NCI-H2196 (cell line): ENCODE measurements around the gene SLC5A6.
"Not testable (repeated sequence)": the region's sequence is repeated elsewhere in the genome, so short reads cannot be mapped to it uniquely, and the experiment has no call there.

ENCODE experiments used
- DNase-seq: peaks from one replicate; lab custom pipeline; 2025; ENCODE audit not compliant: unreplicated experiment; lab: John Stamatoyannopoulos, UW

The SLC5A6 gene

DNA sequence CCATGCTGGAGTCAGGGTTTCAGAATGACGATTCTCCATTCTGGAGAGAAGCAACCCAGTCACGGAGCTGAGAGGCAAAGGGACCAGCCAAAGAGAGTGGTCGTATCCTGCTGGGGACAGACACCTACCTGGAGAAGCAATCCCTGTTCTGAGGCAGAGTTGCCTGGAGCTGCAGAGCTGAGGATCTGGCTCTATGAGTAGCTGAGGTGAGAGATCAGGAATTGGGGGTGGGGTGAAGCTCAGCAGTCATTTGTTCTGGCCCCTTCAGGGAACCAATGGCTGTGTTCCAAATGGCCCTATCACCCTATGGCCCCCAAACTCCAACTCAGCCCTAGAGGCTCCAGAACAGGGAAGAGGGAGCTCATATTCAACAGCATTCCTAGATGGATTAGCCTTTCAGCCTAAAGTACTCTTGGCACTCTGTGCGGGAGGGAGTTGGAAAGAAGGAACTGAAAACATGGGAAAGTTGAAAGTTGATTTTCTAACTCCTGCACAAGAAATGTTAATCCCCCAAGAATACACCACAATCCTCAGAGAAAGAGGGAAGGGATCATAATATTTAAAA, 3.5 kb downstream of the SLC5A6 start:
- no peak for DNase-seq

DNA sequence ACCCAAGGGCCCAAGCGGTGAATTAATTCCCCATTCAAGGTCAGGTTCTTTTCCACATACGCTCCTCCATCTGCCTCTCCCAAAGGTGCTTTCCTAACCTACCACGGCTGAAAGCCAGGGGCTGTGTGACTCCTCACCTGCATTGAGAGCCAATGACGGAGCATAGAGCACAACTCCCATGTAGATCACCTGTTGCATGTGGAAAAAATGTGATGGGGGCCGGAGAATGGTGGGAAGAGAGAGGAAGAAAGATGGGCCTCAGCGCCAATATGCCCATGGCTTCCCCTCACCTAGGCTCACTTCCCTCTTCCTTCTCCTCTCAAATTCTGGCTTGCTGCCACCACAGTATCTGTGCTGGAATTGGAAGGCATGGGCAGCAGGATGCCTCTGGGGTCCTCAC, 5.7 kb downstream of the SLC5A6 start:
- no peak for DNase-seq

DNA sequence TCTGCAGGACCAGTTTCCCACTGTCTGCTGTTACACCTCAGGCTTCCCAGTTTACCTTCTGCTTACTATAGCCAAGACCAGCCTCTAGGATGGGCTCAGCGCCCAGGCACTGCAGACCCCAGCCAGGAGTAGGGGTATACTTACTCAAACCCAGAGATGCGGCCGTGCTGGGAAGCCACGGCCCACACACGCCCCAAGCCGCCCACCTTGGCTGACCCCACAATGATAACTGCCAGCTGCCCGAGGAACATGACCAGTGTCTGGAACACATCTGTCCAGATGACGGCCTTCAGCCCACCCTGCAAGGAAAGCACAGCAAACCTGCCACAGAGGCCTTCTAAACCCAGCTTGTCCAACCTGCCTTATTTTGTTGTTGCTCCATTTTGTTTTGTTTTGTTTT, 6.9 kb downstream of the SLC5A6 start:
- no peak for DNase-seq

DNA sequence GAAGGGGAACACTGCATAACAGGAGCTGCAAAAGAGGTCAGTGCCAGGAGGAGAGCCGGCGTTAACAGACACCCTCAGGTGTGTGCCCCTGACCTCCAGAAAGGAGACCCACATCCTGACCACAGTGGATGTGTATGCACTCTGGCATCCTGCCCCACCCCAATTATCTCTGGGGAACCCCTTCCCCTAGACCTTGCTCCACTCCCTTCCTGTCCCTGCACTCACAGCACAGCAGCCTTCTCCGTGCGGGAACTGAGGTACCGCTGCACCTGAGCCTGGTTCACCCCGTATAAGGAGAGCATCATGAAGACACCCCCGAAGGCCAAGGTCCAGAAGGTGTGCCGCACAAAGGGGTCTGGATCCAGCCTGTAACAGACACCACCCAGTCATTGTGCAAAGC, 7.5 kb downstream of the SLC5A6 start:
- no peak for DNase-seq

DNA sequence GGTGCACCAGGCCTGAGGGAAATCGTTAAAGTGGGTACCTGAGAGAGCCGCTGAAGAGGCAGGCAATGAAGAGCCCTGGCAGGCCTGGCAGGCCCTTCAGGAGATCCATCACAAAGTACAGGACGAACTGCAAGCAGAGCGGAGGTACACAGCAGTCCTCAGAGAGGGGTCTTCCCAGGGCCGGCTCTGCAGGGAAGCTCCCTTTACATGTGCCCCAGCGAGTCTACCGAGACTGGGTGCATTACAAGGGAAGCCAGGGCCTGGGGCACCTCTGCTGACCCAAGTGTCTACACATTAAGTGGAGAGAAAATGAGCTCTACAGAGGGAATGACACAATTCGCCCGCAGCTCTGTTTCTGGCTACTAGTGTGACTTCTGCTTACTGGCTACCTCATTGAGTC, 8.3 kb downstream of the SLC5A6 start:
- DNase-seq = no peak

DNA sequence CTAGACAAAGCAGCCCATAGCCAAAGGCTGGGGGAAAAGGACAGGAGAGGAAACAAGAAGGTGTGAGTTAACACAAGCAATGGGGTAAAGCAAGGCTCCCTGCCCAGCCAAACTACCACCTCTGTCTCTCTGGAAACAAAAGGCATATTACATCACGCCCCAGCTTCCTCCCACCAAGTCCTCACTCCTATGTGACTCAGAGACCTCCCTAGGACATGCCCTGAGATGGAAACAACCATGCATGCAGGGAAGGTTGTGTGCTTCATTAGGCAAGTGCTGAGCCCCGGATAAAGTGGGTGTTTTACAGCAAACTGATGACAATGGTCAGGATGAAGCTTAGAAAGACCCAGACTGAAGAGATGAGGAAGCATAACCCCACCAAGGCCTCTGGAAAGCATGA, 9.2 kb downstream of the SLC5A6 start:
- DNase-seq = no peak

DNA sequence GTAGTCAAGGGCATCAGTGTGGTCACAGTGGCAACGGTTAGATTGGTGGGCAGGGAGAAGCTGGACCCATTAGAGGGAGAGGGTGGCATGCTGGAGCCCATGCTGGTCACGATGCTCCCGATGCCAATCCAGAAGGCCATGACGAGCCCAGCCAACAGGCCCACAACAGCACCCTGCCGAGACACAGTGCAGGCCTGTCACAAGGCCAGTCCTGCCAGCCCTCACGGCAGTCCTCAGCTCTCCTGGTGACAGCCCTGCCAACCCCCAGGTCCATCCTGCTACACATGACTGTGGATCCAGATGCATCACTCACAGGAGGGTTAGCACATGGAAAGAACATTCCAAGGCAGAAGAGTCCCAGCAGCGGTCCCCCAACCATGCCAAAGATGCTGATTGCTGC, 10.4 kb downstream of the SLC5A6 start:
- no peak for DNase-seq

DNA sequence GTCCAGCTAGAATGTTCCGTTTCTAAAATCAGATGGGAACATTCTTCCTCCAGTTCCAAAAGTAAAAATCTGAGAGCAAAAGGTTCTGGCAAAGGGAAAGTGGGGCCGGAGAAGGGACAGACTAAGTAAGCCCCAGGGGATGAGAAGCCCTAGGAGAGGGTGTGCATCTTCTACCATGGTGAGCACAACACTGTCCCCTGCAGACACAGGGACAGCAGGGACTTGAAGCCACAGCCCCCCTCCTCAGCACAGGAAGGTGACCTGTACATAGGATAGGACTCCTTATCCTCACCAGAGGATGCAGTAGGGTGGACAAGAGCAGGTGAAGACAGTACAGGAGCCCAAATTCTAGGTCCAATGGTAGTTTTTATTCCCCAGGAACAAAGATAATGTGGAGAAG, 12.8 kb downstream of the SLC5A6 start:
- DNase-seq = no peak

DNA sequence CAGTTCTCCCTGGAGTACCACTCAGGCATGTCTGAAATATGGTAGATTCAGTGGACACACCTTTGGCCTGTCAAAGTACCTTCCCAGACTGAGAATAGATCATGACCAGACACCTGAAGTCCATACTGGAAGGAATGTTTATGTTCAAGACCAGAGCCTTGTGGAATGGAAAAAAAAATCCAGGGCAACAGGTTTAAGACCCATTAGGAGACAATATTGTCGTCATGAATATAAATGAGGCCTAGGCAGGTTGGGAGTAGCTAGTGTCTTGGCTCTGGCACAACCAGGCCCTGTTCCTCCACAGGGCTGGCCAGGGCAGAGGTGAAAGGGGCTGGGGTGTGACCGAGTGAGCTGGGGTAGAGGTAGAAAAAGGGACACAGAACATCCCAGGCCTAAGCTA, 13.4 kb downstream of the SLC5A6 start:
- no peak for DNase-seq

DNA sequence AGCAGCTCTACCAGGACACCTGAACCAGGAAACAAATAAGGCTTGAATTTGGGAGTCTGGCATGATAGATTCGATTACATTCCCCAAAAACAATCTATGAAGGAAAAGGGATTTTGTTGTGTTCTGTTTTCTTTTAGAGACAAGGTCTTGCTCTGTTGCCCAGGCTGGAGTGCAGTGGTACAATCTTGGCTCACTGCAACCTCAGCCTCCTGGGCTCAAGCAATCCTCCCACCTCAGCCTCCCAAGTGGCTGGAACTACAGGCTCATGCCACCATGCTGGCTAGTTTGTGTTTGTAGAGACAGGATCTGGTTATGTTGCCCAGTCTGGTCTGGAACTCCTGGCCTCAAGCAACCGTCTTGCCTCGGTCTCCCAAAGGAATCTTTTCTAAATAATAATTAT, 14.0 kb downstream of the SLC5A6 start:
- not testable (repeated sequence) for DNase-seq

DNA sequence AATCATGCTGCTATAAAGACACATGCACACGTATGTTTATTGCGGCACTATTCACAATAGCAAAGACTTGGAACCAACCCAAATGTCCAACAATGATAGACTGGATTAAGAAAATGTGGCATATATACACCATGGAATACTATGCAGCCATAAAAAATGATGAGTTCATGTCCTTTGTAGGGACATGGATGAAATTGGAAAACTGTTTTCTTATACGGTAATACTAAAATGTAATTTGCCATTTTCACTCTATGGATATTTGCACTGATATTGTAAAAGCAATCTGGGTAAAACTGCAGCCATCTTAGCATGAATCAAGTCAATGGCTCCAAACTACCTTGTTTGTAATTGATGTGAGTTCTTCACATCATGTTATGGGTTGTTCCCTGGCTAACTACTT, 16.3 kb downstream of the SLC5A6 start:
- DNase-seq = not testable (repeated sequence)

DNA sequence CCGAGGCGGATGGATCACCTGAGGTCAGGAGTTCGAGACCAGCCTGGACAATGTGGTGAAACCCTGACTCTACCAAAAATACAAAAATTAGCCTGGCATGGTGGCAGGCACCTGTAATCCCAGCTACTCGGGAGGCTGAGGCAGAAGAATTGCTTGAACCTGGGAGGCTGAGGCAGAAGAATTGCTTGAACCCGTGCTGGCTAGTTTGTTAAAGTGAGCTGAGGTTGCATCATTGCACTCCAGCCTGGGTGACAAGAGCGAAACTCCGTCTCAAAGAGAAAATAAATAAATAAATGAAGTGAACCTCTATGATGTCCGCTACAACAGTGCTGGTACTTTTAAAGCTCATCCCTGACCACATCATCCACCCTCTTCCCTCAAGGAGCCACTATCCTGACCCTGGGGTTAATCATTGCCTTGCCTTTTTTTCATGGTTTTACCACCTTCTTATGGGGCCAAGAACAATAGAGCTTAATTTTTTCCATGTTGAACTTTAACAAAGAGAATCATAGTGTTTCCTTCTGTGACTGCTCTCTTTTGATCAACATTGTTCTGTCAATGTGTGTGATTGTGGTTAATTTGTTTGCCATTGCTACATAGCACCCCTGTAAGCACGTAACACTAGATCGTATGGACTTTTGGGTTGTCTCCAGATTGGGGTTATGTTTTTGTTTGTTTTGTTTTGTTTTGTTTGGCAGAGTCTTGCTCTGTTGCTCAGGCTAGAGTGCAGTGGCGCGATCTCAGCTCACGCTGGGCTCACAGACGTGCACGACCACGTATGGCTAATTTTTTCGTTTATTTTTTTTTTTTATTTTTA, 17.3 kb downstream of the SLC5A6 start:
- DNase-seq = peak; percentile 53

DNA sequence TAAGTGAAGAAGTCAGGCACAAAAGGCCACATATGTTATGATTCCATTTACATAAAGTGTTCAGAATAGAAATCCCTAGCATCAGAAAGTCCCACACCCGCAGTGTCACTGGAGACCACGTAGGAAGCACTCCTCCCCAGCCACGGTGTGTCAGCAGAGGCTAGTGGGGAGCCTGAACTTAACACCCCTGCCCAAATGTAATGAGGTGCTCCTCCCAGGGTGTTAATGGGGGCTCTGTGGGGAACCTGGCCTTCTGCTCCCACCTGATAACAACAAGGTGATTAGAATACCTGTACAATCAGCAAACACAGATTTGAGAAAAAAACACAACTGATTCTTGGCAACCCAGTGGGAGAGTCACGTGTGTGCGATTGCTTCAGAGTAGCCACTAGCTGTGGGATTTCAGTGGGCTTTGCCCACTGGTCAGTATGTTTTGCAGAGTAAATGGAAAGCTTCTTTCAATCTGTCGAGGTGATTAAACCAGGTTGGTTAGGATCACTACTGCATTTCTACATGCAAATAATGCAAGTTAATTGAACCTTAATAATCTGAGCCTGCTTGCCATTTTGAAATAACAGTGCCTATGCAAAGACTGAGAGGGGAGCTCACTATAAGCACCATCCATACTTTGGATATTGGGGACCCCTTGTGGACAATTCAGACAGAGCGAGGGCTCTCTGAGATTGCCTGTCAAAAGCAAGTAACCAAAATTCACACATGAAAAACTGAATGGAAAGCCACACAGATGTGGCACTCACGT, 20.8 kb downstream of the SLC5A6 start:
- DNase-seq = peak; percentile 44

DNA sequence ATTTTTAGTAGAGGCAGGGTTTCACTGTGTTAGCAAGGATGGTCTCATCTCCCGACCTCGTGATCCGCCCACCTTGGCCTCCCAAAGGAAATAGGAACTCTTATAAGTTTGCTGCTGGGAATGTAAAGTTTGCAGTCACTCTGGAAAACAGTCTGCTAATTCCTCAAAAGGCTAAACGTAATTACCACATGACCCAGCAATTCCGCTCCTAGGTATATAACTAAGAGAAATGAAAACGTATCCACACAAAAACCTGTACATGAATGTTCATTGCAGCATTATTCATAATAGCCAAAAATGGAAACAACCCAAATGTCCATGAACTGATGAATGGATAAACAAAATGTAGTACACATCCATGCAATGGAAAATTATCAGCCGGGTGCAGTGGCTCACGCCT, 22.1 kb downstream of the SLC5A6 start:
- DNase-seq = no peak

DNA sequence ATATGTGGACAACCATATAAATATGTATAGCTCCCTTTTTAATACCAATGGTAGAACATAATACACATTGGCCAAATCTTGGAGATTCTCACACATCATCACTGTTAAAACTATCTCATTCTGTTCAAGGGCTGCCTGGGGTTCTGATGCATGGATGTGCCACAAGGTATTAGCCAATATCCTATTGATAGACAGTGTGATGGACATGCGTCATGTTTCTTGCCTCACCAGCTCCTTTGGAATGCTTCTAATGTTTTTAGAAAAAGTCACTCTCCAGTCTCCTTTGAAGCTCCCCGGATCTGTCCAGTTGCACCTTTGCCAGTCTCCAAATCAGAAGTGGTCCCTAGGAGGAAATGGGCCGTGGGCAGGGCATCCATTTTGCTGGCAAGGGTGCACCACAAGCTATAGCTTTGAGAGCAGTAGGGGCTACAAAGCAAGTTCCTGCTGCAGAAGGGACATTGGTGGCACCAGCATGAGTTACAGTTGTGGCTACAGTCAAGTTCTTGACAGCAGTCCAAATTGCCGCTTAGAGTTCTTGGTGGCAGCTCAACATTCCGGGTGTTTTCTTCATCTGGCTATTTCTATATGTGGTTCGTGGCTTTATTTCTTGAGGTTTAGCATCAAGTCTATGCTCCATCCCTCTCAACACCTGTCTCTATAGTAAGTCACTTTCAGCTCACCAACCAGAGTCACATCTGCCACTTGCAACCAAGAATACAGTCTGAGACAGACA, 25.3 kb downstream of the SLC5A6 start:
- no peak for DNase-seq

DNA sequence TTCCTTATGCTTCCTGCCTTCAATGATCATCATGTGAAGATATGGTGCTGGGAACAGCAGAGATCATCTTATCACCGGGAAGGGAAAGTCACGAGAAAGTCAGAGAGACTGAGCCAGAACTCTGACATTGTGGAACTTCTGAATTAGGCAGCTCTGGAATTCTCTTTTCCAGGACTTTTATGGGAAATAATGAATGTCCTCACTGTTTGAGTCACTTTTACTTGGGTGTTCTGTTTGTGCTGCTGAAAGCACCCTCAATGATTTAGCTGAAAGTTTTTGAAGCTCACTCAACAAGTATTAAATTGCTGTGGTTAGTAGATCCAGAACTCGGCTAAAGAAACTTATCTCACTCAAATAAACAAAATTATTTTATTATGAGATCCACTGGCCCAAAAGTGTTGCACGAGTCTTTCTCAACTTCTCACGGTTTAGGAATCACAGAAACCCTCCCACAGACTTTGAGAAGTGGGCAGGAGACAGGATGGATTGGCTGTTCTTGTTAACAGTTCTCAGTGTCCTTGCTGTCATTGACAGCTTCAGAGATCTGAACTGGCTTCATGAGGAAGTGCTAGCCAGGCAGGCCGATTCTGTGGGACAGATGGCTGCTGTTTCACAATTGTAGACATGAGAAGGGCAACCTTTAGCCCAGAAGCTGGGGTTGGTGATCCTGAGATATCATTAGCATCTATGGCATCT, 26.6 kb downstream of the SLC5A6 start:
- DNase-seq = no peak

DNA sequence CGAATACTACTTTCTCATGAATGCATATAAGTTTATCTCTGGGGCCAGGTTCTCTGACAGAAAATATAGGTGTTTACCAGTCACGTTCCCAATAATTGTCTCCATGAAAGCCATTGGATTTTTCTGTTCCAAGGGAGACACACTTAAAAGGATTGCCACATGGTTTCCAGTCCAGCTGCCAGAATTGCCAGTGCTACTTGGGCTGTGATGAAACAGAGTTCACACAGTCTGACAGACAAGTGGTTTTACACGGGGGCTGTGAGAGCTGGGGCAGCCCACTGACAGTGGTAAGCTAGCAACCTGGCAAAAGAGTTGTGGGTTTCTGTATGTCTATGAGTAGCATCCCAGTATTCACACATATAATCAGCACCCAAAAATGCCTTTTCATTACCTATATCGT, 28.0 kb downstream of the SLC5A6 start:
- no peak for DNase-seq

DNA sequence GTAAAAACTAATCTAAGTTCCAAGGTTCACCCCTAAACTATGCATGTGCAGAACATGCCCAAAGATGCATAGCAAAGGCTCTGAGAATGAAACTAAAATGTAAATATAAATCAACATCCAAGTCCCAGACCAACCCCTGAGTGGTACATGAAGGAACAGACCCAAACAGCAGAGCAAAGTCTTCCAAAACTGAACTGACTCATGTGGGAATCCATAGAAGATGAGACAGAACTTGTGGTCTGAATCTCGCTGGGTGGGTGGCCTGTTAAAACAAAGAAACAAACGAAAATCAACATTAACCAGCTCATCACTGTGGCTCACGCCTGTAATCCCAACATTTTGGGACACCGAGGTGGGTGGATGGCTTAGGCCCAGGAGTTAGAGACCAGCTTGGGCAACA, 29.7 kb downstream of the SLC5A6 start:
- DNase-seq = no peak

DNA sequence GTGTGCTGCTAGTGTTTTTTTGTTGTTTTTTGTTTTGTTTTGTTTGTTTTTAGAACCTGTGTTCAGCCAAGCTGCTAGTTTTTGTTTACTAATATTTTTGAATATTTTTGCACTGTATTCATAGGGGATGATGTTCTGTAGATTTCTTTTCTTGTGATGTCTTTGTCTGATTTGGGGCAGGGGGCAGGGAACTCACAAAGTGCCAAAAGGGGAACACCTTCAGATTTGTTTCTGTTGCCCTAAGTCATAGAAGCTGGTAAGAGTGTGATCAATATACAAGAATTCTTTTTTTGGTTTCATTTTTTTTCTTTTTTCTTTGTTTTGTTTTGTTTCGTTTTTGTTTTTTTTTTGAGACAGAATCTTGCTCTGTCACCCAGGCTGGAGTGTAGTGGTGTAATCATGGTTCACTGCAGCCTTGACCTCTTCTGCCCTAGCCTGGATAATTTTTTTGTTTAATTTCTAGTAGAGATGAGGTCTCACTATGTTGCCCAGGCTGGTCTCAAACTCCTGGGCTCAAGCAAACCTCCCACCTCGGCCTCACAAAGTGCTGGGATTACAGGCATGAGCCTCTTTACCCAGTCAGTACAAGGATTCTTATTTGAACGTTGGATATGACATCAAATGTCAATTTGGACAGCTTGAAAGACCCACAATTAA, 32.6 kb downstream of the SLC5A6 start:
- DNase-seq = no peak

DNA sequence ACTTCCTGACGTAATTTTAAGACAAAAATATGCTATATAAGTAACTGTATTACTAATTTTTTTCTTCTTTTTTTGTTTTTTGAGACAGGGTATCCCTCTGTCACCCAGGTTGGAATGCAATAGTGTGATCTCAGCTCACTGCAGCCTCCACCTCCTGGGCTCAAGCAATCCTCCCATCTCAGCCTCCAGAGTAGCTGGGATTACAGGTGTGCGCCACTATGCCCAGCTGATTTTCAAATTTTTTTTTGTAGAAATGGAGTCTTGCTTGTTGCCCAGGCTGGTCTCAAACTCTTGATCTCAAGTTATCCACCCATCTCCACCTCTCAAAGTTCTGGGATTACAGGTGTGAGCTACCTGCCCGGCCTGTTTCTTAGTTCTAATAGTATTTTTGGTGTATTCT, 33.6 kb downstream of the SLC5A6 start:
- no peak for DNase-seq
